ENCODE results near the gene DCLK3. TPM values are rescaled to one million over a fixed set of nuclear protein-coding genes. Genes with fewer than 3 reads are reported as not detected.

The DCLK3 gene
- total RNA-seq (2021) = 1.4 and 1.6 TPM in 2 replicates
- long read RNA-seq = 0 reads

GRCh38 chr3:36763850-36764703 lies at the start of gene DCLK3:
Gene DCLK3, minus strand, starts transcription at chr3:36764553. Its CDS starts 290 bp downstream, at chr3:36764263.
- no peaks in the 10 kb centered on the region; the same call in 1 of the 2 replicates for H3K4me1 ChIP-seq (ENCODE audit: insufficient read depth, low read length)
- no peak within 1 kb of the TSS for H3K4ac ChIP-seq (ENCODE audit: low read depth, low read length)
- no peak within 1 kb of the TSS for H4K91ac ChIP-seq (ENCODE audit: insufficient read length, low read depth, low read length)
- H2BK15ac ChIP-seq (ENCODE audit: low read depth, low read length) = no peak within 1 kb of the TSS; the same call in 1 of the 2 replicates
- H2AK5ac ChIP-seq (ENCODE audit: insufficient read length, low read length) = no peak within 1 kb of the TSS
- no peak within 1 kb of the TSS for H4K5ac ChIP-seq (ENCODE audit: insufficient read length, low read depth, low read length)
- Mint-ChIP-seq H3K4me3 (peak within 1 kb of the TSS; percentile 67 to 83), H3K27me3 (ENCODE audit: low read depth) (peaks cover 72% of the 10 kb centered on the region), H3K36me3 (ENCODE audit: insufficient read depth in 1 of 3, low read depth in 3 of 3) (no peaks in the 10 kb centered on the region; a peak in 3 of 7 replicates), H3K27ac (no peak within 1 kb of the TSS; a peak in 1 of 7 replicates), H3K4me1 (peaks cover 21 to 24% of the 10 kb centered on the region in 2 experiments), H3K9me3 (no peaks in the 10 kb centered on the region; a peak in 1 of 5 replicates)
- H3K18ac ChIP-seq (ENCODE audit: insufficient read length, low read depth, low read length) = no peak within 1 kb of the TSS
- no peak within 1 kb of the TSS for H2BK120ac ChIP-seq (ENCODE audit: low read depth, low read length, poor library complexity, severe bottlenecking)
- H3K4me2 ChIP-seq (ENCODE audit: insufficient read depth, insufficient read length, low read length) = peak within 1 kb of the TSS; percentile 70
- no peak within 1 kb of the TSS for H3K56ac ChIP-seq (ENCODE audit: insufficient read length, low read depth, low read length)
- peaks cover 10% of the 10 kb centered on the region for H3K23me2 ChIP-seq (ENCODE audit: insufficient read length, low read depth, low read length, poor library complexity, severe bottlenecking)
- H2BK5ac ChIP-seq (ENCODE audit: insufficient read length, low read length) = no peak within 1 kb of the TSS
- peak within 1 kb of the TSS; percentile 67 for H3K14ac ChIP-seq (ENCODE audit: insufficient read depth, low read length)
- no peak within 1 kb of the TSS for H4K8ac ChIP-seq (replicated peaks; ENCODE audit: insufficient read length, low read depth, low read length)
- H3K27ac ChIP-seq (ENCODE audit: insufficient read length, low read depth, low read length) = no peak within 1 kb of the TSS
- no peaks in the 10 kb centered on the region for H4K20me1 ChIP-seq (ENCODE audit: control insufficient read depth, insufficient read depth, insufficient read length)
- H3K79me2 ChIP-seq (ENCODE audit: insufficient read depth, low read length) = no peaks in the 10 kb centered on the region
- H3K79me1 ChIP-seq (ENCODE audit: insufficient read depth, low read depth, low read length, poor library complexity, severe bottlenecking) = no peaks in the 10 kb centered on the region
- peak within 1 kb of the TSS; percentile 19 for H3K9ac ChIP-seq (ENCODE audit: extremely low read depth, insufficient read length, low read length)
- H3T11ph ChIP-seq (ENCODE audit: low read length) = no peak within 1 kb of the TSS
- peak; percentile 48 for DNase-seq
- no peaks in the 10 kb centered on the region for H3K9me3 ChIP-seq (ENCODE audit: control insufficient read depth, low read depth, low read length)
- TF ChIP-seq, protein P1, sequence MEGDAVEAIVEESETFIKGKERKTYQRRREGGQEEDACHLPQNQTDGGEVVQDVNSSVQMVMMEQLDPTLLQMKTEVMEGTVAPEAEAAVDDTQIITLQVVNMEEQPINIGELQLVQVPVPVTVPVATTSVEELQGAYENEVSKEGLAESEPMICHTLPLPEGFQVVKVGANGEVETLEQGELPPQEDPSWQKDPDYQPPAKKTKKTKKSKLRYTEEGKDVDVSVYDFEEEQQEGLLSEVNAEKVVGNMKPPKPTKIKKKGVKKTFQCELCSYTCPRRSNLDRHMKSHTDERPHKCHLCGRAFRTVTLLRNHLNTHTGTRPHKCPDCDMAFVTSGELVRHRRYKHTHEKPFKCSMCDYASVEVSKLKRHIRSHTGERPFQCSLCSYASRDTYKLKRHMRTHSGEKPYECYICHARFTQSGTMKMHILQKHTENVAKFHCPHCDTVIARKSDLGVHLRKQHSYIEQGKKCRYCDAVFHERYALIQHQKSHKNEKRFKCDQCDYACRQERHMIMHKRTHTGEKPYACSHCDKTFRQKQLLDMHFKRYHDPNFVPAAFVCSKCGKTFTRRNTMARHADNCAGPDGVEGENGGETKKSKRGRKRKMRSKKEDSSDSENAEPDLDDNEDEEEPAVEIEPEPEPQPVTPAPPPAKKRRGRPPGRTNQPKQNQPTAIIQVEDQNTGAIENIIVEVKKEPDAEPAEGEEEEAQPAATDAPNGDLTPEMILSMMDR (conservative IDR thresholded peaks at IDR 0.05) = peak; percentile 36; the same call in 2 of the 3 replicates
- WGBS (ENCODE audit: extremely low coverage, insufficient read length, low lambda C conversion rate) = no CpG with 5 or more reads among the region's 99 CpGs
- peaks cover 14% of the 10 kb centered on the region; the same call in 1 of the 2 replicates for H3K27me3 ChIP-seq (ENCODE audit: insufficient read depth, low read length)
- H2BK20ac ChIP-seq (ENCODE audit: low read depth, low read length, poor library complexity, severe bottlenecking) = no peak within 1 kb of the TSS
- H2AFZ ChIP-seq (ENCODE audit: low read length) = no peak within 1 kb of the TSS
- H2BK12ac ChIP-seq (ENCODE audit: insufficient read length, low read depth, low read length) = no peak within 1 kb of the TSS
- no peak within 1 kb of the TSS for H3K23ac ChIP-seq (ENCODE audit: insufficient read length, low read depth, low read length)

Measured in H9 (cell line).